NCI-H1092 (cell line): ENCODE results near the gene NANP.
"Not testable (repeated sequence)": the region's sequence is repeated elsewhere in the genome, so short reads cannot be mapped to it uniquely, and the experiment has no call there.

Experiments
- DNase-seq: peaks from one replicate; lab custom pipeline; 2025; lab: John Stamatoyannopoulos, UW

The NANP gene

GRCh38 chr20:25623736-25624499 lies at the start of gene NANP:
Gene NANP (minus strand): TSS chr20:25624014. CDS start chr20:25623948, 66 bp downstream.
- DNase-seq: peak; percentile 98

GRCh38 chr20:25672659-25673235 lies 48.9 kb upstream of the NANP start:
- no peak for DNase-seq

GRCh38 chr20:25669826-25670422 lies 46.1 kb upstream of the NANP start:
- no peak for DNase-seq

- no peak for DNase-seq
These were observed 44.6 kb upstream of the NANP start for GRCh38 chr20:25668446-25668845.

GRCh38 chr20:25659999-25660398 lies 36.2 kb upstream of the NANP start:
- no peak for DNase-seq

GRCh38 chr20:25654487-25654886 lies 30.7 kb upstream of the NANP start:
- DNase-seq: no peak

GRCh38 chr20:25652866-25653265 lies 29.1 kb upstream of the NANP start:
- DNase-seq: not testable (repeated sequence)

- DNase-seq: no peak
These were observed 21.0 kb upstream of the NANP start for GRCh38 chr20:25644814-25645213.

GRCh38 chr20:25643716-25644115 lies 19.9 kb upstream of the NANP start:
- DNase-seq: no peak

GRCh38 chr20:25637247-25637646 lies 13.4 kb upstream of the NANP start:
- DNase-seq: no peak

GRCh38 chr20:25632940-25633790 lies 9.4 kb upstream of the NANP start:
- DNase-seq: no peak

GRCh38 chr20:25630615-25631014 lies 6.8 kb upstream of the NANP start:
- DNase-seq: not testable (repeated sequence)

- DNase-seq: no peak
These were observed 6.1 kb upstream of the NANP start for GRCh38 chr20:25629816-25630499.

GRCh38 chr20:25626779-25627178 lies 3.0 kb upstream of the NANP start:
- DNase-seq: no peak

GRCh38 chr20:25624500-25624939 lies 706 bp upstream of the NANP start:
- DNase-seq: no peak

GRCh38 chr20:25623225-25623735 lies 534 bp downstream of the NANP start:
- DNase-seq: peak; percentile 22

GRCh38 chr20:25622450-25623224 lies 1.2 kb downstream of the NANP start:
- DNase-seq: no peak

- no peak for DNase-seq
These were observed 1.8 kb downstream of the NANP start for GRCh38 chr20:25622049-25622448.

GRCh38 chr20:25619514-25619913 lies 4.3 kb downstream of the NANP start:
- no peak for DNase-seq

GRCh38 chr20:25608774-25609173 lies 15.0 kb downstream of the NANP start:
- DNase-seq: no peak
